Hepatocyte (in vitro differentiated cells): ENCODE measurements around the gene CXCR6.

Source experiments
- EZH2phosphoT487 ChIP-seq: fragments of 200-600 bp; sonication (generic); IDR thresholded peaks from one replicate; pipeline ENCODE4 v1.6.1; 2018; ENCODE audit warnings: antibody characterized with exemption, mild to moderate bottlenecking, low read depth, moderate library complexity; ENCODE audit not compliant: unreplicated experiment, severe bottlenecking
- TF ChIP-seq, protein P1 (sequence below): fragments of 200-600 bp; sonication (generic); IDR thresholded peaks from 2 replicates; pipeline ENCODE4 v1.5.1; 2016; ENCODE audit warnings: antibody characterized with exemption, mild to moderate bottlenecking; ENCODE audit not compliant: poor library complexity

DNA sequence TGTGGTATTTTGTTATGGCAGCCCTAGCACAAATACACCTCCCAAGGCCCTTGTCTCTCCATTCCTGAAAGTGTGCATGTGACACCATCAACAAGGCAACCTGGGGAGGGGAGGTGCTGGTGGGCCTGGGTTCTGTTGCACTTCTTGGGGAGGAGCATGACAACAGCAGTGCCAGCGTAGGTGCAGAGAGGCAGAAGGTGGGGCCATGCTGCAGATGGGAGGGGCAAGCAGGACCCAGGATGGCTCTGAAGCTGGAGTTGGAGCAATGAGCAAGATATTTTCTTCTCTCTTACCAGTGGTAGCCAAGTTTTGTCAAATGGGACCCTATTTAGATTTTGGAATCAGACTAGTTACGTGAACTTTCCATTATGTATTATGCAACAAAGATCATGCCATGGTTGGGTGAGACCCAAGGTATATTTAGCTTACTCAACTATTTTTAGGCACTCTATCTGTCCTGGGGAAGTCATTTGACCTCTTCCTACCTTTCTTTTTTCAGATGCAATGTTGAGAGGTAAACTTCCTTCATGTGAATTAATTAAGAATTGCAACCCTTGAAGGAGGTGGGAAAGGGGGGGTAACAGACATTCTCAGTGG lies 49.0 kb downstream of the CXCR6 start:
- TF ChIP-seq, protein P1, sequence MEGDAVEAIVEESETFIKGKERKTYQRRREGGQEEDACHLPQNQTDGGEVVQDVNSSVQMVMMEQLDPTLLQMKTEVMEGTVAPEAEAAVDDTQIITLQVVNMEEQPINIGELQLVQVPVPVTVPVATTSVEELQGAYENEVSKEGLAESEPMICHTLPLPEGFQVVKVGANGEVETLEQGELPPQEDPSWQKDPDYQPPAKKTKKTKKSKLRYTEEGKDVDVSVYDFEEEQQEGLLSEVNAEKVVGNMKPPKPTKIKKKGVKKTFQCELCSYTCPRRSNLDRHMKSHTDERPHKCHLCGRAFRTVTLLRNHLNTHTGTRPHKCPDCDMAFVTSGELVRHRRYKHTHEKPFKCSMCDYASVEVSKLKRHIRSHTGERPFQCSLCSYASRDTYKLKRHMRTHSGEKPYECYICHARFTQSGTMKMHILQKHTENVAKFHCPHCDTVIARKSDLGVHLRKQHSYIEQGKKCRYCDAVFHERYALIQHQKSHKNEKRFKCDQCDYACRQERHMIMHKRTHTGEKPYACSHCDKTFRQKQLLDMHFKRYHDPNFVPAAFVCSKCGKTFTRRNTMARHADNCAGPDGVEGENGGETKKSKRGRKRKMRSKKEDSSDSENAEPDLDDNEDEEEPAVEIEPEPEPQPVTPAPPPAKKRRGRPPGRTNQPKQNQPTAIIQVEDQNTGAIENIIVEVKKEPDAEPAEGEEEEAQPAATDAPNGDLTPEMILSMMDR: no peak
- TF ChIP-seq EZH2phosphoT487: no peak
